ENCODE results near the gene CEBPE. TPM values are rescaled to one million over a fixed set of nuclear protein-coding genes. Genes with fewer than 3 reads are reported as not detected.

Gene CEBPE
- total RNA-seq, 1 donor from 2014 or later: not detected

DNA sequence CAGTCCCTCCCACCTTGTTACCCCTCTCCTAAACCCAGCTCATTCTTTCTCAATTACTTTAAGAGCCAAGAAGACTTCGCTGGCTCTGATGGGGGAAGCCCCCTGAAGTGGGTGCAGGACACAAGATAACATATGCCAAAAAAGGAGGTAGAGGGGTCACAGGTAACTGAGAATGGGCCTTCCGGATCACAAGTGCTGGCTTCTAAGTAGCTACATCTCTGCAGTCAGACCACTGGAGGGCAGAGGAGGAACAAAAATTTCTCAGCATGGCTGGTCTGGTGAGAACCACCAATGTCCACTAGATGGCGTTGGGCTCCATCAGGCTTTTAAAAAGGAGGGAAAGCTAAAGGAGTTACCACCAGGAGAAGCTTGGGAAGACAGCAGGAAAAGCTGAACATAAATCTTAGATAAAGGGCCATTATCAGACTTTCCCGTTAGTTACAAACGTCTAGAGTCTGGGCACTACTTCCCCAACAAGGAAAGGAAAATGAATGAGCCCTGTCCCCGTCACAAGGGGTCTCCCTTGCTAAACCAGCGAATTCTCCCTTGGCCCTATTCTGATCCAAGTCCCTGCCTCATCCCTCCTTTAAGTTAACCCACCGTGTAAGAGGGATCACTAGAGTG is 50.2 kb downstream of the CEBPE start:
- intact Hi-C loops (cut with DNase I): no loop called here
- ATAC-seq (peak; percentile 72), DNase-seq (ENCODE audit: missing footprints) (no peak)

DNA sequence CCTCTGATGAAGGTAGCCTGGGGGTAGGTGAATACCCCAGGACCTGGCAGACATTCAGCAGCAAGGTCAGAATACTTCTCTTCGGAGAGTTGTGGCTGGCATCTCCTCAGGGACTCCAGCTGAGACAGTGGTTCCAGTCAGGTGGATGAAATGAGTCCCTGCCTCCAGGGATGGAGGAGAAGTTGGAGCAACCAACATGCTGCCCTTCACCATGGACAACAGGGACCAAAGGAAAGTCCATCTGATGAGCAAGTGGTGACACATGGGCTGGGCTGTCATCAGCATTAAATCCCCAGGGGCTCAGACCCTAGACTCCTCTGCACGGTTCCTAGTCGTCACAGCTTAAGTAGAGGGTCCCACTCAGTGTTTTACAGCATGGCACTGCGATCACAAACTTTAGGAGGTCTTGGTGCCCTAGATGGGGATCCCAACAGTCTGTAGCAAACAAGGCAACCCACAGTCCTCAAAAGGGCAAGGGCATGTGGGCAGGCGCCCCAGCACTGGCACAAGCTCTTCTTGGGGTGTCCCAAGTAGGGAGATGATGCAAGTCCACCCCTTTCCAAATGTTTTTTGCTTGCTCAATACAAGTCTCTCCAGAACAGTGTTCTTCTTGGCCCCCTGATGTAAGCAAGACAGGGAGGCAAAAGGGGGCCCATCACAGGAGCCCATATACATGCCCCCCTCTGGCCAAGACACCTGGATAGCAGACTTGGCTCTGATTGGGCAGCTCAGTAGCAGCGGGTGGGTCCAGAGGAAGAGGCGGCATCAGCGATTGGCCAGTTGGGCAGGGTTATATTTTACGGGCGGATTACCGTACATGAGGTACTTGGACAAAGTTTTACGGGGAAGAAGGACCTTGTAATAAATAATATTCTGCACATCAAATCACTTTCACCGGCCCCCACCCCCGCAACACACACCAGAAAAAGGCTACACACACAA is 50.9 kb downstream of the CEBPE start:
- DNase-seq (ENCODE audit: missing footprints) (no peak), ATAC-seq (no peak)
- intact Hi-C loops (cut with DNase I): no loop called here

Other genes with a start within 250 kb of the CEBPE start
- gene LRP10, start 247.5 kb downstream of the CEBPE start, total RNA-seq: 59.2 TPM
- not detected for gene REM2, start 236.0 kb downstream of the CEBPE start, total RNA-seq
- gene RBM23, start 200.1 kb downstream of the CEBPE start, total RNA-seq: 40.3 TPM
- gene PRMT5, start 189.9 kb downstream of the CEBPE start, total RNA-seq: 48.7 TPM
- gene HAUS4, start 162.2 kb downstream of the CEBPE start, total RNA-seq: 19.5 TPM
- 13.1 TPM for gene AJUBA, start 136.7 kb downstream of the CEBPE start, total RNA-seq
- gene C14orf93, start 109.1 kb downstream of the CEBPE start, total RNA-seq: 5.6 TPM
- 134 TPM for gene PSMB5, start 84.4 kb downstream of the CEBPE start, total RNA-seq
- not detected for gene PSMB11, start 77.0 kb downstream of the CEBPE start, total RNA-seq
- gene CDH24, start 61.7 kb downstream of the CEBPE start, total RNA-seq: 2.5 TPM
- gene ACIN1, start 24.1 kb downstream of the CEBPE start, total RNA-seq: 73.9 TPM
- 22.4 TPM for gene C14orf119, start 23.8 kb downstream of the CEBPE start, total RNA-seq
- not detected for gene CIROP, start 14.3 kb downstream of the CEBPE start, total RNA-seq
- 11.5 TPM for gene SLC7A8, start 64.4 kb upstream of the CEBPE start, total RNA-seq
- not detected for gene RNF212B, start 118.7 kb upstream of the CEBPE start, total RNA-seq
- gene HOMEZ, start 166.9 kb upstream of the CEBPE start, total RNA-seq: 8.0 TPM
- 7.9 TPM for gene PPP1R3E, start 183.6 kb upstream of the CEBPE start, total RNA-seq
- gene BCL2L2, start 187.6 kb upstream of the CEBPE start, total RNA-seq: 35.4 TPM
- 73.7 TPM for gene PABPN1, start 202.2 kb upstream of the CEBPE start, total RNA-seq
- 10.1 TPM for gene SLC22A17, start 233.6 kb upstream of the CEBPE start, total RNA-seq
- 4.0 TPM for gene EFS, start 245.9 kb upstream of the CEBPE start, total RNA-seq

All from Right ventricle myocardium inferior (tissue), 1 donor.